ENCODE data around the gene PBX3.

- TF ChIP-seq CTCF (conservative IDR thresholded peaks at IDR 0.05; ENCODE audit: low read depth, low read length), result no peak
- TF ChIP-seq EZH2 (IDR thresholded peaks at IDR 0.05; ENCODE audit: borderline replicate concordance, low read depth, low read length, poor library complexity, severe bottlenecking), result no peak
Observed at GRCh38 chr9:125771037-125771436, 23.9 kb downstream of the PBX3 start.
